Effector memory CD4-positive, alpha-beta T cell (primary cell): ENCODE results near the gene CREB3L1.

Experiments used
- DNase-seq, 3 donors: peaks; one replicate each; pipeline ENCODE4 v3.0.0-alpha.2; 2020
- H3K27ac ChIP-seq: 2 replicates; pipeline ENCODE4 v1.7.0; 2013; ENCODE audit warnings: mild to moderate bottlenecking, low read length, moderate library complexity; ENCODE audit not compliant: insufficient read depth, poor library complexity, severe bottlenecking
- H3K27me3 ChIP-seq: replicated peaks from 2 replicates; pipeline ENCODE4 v1.7.0; 2013; ENCODE audit warnings: mild to moderate bottlenecking, low read length; ENCODE audit not compliant: insufficient read depth, control insufficient read depth, poor library complexity, severe bottlenecking
- H3K36me3 ChIP-seq: 2 replicates; pipeline ENCODE4 v1.7.0; 2013; ENCODE audit warnings: mild to moderate bottlenecking, low read length, moderate library complexity; ENCODE audit not compliant: control insufficient read depth, insufficient read depth
- H3K4me1 ChIP-seq: 2 replicates; pipeline ENCODE4 v1.7.0; 2013; ENCODE audit warnings: low read length, mild to moderate bottlenecking; ENCODE audit not compliant: control insufficient read depth, insufficient read depth, poor library complexity, severe bottlenecking
- H3K4me3 ChIP-seq: 2 replicates; pipeline ENCODE4 v1.7.0; 2013; ENCODE audit warnings: low read length, low read depth, mild to moderate bottlenecking; ENCODE audit not compliant: insufficient read depth, poor library complexity, severe bottlenecking
- H3K9me3 ChIP-seq: 2 replicates; pipeline ENCODE4 v1.7.0; 2013; ENCODE audit warnings: mild to moderate bottlenecking, low read length, moderate library complexity; ENCODE audit not compliant: control insufficient read depth
- total RNA-seq, 3 donors: gene quantifications; one replicate each; lab custom pipeline; 2026; lab: John Stamatoyannopoulos, UW

Gene CREB3L1, protein sequence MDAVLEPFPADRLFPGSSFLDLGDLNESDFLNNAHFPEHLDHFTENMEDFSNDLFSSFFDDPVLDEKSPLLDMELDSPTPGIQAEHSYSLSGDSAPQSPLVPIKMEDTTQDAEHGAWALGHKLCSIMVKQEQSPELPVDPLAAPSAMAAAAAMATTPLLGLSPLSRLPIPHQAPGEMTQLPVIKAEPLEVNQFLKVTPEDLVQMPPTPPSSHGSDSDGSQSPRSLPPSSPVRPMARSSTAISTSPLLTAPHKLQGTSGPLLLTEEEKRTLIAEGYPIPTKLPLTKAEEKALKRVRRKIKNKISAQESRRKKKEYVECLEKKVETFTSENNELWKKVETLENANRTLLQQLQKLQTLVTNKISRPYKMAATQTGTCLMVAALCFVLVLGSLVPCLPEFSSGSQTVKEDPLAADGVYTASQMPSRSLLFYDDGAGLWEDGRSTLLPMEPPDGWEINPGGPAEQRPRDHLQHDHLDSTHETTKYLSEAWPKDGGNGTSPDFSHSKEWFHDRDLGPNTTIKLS
- total RNA-seq, result 0 reads per million in 3 donors

DNA sequence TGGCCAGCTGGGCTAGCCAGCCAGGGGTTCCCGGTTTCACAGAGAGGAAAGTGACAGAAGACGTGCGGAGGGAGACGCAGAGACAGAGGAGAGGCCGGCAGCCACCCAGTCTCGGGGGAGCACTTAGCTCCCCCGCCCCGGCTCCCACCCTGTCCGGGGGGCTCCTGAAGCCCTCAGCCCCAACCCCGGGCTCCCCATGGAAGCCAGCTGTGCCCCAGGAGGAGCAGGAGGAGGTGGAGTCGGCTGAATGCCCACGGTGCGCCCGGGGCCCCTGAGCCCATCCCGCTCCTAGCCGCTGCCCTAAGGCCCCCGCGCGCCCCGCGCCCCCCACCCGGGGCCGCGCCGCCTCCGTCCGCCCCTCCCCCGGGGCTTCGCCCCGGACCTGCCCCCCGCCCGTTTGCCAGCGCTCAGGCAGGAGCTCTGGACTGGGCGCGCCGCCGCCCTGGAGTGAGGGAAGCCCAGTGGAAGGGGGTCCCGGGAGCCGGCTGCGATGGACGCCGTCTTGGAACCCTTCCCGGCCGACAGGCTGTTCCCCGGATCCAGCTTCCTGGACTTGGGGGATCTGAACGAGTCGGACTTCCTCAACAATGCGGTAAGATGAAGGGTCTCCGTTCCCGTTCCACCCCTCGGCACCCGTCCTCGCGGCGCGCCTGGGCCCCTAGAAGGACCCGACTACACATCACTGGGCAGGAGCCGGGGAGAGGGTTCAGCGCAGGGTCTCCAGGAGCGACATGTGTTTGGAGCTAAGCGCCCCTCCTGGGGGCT lies at the start of gene CREB3L1:
TSS of gene CREB3L1 (plus strand) at position 41 of the 765 bp plus-strand sequence. CDS start at position 491, 450 bp downstream.
- Histone ChIP-seq H3K27ac (no peak within 1 kb of the TSS), H3K27me3 (peaks cover 20% of the 10 kb centered on the region), H3K9me3 (no peaks in the 10 kb centered on the region), H3K4me1 (peaks cover 10% of the 10 kb centered on the region), H3K36me3 (no peaks in the 10 kb centered on the region), H3K4me3 (no peak within 1 kb of the TSS)
- DNase-seq, result no peak

DNA sequence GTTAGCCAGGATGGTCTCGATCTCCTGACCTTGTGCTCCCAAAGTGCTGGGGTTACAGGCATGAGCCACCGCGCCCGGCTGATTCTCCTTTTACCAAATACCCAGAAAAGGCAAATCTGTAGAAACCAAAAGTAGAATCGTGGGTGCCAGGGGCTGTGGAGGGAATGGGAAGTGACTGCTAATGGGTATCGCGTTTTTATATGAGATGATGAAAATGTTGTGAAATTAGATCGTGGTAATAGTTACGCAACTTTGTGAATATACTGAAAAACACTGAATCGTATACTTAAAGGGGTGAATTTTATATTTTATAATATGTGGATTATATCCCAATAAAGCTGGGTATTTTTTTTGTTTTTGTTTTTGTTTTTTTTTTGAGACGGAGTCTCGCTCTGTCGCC lies 48.2 kb upstream of the CREB3L1 start:
- H3K4me3 ChIP-seq, result no peak overlapping the region
- DNase-seq, result no peak
- H3K4me1 ChIP-seq, result no peaks in the 10 kb centered on the region
- H3K9me3 ChIP-seq, result no peaks in the 10 kb centered on the region
- H3K27ac ChIP-seq, result no peak overlapping the region
- H3K27me3 ChIP-seq, result no peaks in the 10 kb centered on the region
- no peaks in the 10 kb centered on the region for H3K36me3 ChIP-seq

DNA sequence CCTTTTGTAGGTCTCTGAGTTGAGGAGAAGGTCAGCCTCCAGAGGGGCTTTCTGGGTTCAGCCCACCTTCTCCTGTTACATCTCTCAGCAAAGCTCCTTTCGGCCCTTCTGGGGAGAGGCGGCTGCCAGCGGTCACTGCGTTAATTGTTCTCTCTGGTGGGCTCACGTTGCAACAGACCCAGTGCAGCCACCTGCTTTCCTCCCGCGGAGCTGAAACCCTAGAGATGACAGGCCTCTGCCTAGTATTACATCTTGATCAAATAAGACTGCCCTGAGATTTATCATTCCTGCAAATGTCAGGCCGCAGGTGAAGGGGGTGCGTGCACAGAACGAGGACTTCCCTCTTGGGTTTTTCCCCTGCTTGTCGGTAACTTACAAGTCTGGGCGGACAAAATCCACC lies 43.2 kb upstream of the CREB3L1 start:
- H3K4me3 ChIP-seq, result no peak overlapping the region
- peaks cover 15% of the 10 kb centered on the region for H3K27me3 ChIP-seq
- no peak for DNase-seq
- no peak overlapping the region for H3K27ac ChIP-seq
- no peaks in the 10 kb centered on the region for H3K9me3 ChIP-seq
- peaks cover 20% of the 10 kb centered on the region for H3K4me1 ChIP-seq
- H3K36me3 ChIP-seq, result no peaks in the 10 kb centered on the region

DNA sequence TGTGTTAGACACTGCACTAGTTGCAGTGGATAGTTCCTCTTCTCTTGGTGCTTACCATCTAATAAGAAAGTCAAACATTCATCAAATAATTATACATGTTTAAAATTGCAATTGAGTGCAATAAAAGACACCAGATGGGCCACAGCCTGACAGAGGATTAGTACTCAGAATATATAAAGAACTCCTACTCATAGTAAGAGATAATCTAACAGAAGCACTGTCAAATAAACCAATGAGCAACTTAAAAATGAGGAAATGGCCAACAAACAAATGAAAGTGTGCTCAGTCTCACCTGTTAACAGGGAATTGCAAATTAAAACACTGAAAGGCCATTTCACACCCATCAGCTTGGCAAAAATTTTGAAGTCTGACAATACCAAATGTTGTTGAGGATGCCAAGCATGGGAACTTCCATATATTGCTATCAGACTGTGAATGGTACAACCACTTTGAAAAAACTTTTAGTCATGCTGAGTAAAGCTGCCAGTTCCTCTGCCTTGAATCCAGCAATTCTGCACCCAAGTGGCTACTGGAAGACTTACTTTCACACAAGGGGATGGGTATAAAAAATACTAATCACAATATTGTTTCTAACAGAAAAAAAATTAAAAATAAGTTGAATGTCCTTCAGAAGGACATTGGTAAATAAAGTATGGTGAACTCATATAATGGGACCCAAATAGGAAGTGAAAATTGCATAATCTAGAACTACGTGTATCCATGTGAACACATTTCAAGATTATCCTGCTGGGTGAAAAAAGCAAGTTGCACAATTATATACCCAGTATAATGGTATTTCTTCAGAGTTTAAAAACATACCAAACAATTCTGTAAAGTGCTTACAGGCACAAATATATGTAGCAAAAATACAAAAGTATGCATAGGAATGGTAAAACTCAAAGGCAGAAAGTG lies 41.4 kb upstream of the CREB3L1 start:
- no peaks in the 10 kb centered on the region for H3K36me3 ChIP-seq
- H3K4me3 ChIP-seq, result no peak overlapping the region
- peaks cover 22% of the 10 kb centered on the region for H3K4me1 ChIP-seq
- H3K27ac ChIP-seq, result no peak overlapping the region
- H3K9me3 ChIP-seq, result no peaks in the 10 kb centered on the region
- no peak for DNase-seq
- peaks cover 15% of the 10 kb centered on the region for H3K27me3 ChIP-seq

DNA sequence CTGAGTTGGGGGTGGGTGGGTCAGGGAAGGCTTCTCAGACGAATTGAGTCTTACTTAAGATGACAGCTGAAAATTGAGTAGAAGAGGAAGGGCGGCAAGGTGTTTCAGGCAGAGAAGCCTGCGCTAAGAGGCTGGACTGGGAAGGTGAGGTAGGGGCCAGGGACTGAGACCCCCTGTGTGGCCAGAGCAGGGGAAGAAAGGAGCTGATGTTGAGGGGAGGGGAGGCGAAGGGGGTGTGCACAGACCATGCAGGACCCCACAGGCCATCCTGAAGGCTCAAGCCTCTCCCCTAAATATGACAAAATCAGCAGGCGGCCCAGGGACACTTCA lies 40.6 kb upstream of the CREB3L1 start:
- H3K4me3 ChIP-seq, result peak overlapping the region; percentile 47

DNA sequence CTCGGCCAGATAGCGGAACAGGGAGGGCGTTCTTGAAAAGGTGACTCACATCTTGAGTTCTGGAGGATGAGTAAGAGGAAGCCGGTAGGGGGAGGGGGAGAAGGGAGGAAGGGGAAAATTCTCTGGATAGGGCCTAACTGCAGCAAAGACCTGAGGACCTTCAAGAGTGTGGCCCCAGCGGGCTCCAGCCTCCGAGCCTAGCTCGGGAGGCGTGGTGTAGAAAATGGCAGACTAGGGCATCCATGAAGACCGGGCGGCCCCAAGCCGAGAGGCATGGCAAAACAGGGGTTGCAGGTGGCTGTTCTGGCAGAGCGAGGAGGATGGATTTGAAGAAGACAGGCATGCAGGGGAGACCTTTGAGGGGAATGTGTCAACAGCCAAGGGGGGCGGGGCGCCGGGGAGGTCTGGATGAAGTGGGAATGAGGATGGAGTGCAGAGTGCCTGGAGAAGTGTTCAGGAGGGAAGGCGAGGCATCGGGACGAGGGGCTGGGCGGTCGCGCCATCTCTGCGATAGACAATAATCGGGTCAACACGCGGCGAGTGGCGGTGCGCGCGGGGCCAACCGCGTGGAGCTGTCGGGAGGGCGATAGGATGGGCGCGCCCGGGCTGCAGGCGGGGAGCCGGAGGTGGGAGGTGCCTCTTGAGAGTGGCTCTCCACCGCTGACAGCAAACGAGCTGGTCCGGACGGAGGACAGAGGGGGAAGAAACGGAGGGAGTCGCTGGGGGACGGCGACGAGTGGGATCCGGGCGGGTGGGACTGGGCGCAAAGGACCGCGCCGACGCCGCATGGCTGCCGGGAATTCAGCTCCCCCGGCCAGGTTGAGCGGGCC lies 40.0 kb upstream of the CREB3L1 start:
- H3K9me3 ChIP-seq, result no peaks in the 10 kb centered on the region
- peak in 2 of 3 donors; percentile 18 to 21 for DNase-seq
- H3K27me3 ChIP-seq, result peaks cover 15% of the 10 kb centered on the region
- H3K4me3 ChIP-seq, result peak overlapping the region; percentile 47
- H3K27ac ChIP-seq, result no peak overlapping the region
- peaks cover 22% of the 10 kb centered on the region for H3K4me1 ChIP-seq
- H3K36me3 ChIP-seq, result no peaks in the 10 kb centered on the region

More for the DNA sequence above, 40.6 kb upstream of the CREB3L1 start:
- no peak overlapping the region for H3K27ac ChIP-seq
- H3K4me1 ChIP-seq, result peaks cover 22% of the 10 kb centered on the region
- no peak for DNase-seq
- H3K9me3 ChIP-seq, result no peaks in the 10 kb centered on the region
- H3K36me3 ChIP-seq, result no peaks in the 10 kb centered on the region
- H3K27me3 ChIP-seq, result peaks cover 15% of the 10 kb centered on the region

DNA sequence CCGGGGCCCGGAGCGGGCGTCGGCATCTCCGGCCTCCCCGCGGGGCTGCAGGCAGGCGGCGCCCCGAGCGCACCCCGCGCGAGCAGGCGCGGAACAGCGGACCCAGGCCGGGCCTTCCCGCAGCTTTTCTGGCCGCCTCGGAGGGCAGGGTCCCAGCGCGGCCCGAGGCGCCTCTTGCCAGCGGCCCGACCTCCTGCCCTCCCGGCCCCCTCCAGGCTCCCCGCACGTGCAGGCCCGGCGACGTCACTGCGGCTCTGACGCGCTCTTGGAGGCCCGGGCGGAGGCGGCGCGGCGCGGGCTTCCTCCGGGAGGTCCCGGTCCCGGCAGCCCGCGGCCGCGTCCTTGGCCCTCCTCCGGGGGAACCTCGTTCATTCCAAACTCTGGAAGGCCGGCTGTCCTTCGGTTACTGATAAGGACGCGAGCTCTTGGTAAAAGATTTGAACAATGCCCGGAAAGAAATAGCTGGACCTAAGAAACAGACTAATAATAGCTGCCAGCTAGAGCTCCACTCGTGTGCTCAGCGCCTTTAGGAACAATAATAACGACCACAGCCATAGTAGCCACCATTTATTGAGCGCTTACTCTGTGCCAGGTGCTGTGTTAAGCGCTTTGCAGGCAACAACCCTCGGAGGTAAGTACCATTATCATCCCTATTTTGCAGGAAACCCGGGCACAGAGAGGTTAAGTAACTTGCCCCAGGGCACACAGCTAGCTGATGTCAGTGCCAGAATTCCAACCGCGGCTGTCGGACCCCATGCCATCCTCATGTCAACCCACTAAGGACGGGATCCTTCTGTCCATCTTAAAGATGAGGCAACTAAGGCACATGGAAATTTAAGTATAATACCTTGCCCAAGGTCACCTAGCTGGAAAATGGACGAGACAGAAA lies 39.1 kb upstream of the CREB3L1 start:
- DNase-seq, result peak; percentile 25 to 58 (median 29)
- H3K36me3 ChIP-seq, result no peaks in the 10 kb centered on the region
- H3K4me1 ChIP-seq, result peaks cover 25% of the 10 kb centered on the region
- peaks cover 15% of the 10 kb centered on the region for H3K27me3 ChIP-seq
- H3K27ac ChIP-seq, result no peak overlapping the region
- H3K9me3 ChIP-seq, result no peaks in the 10 kb centered on the region
- H3K4me3 ChIP-seq, result peak overlapping the region; percentile 47

DNA sequence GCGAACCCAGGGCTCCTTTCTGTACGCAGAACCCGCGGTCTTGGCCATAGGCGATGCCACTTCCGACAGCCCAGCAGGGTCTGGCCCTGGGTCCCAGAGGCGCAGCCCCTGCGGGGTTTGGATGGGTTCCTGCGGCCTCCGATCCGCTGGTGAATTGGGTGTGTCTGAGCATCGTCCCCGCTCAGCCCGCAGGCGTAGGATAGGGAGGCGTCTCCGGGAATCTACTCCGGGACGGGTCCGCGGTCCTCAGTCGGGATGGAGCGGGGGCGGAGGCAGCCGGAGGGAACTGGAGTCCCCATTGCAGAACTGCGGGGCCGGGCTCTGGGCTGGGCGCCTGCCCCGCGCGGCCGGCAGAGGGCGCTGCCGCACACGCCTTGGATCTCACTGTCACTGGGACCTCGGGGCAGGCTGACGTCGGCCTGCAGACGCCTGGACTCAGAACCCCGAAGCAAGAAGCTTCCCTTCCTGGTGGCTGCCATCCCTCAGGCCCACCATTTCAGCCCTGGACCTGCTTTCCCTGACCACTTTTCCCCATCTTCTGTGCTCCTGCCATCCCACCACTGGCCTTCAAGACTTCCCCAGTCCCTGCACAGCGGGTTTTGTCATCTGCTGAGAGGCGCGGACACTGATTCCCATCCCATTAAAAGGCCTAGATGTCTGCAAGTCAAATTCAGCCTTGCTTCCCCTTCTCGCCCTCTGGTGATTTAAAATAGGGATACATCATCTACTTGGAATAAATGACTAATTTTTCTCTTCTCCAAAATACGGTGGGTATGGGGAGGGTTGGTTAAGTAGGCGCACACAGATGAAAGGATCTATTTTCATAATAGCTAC lies 38.3 kb upstream of the CREB3L1 start:
- H3K4me1 ChIP-seq, result peaks cover 25% of the 10 kb centered on the region
- H3K36me3 ChIP-seq, result no peaks in the 10 kb centered on the region
- peaks cover 15% of the 10 kb centered on the region for H3K27me3 ChIP-seq
- no peak overlapping the region for H3K27ac ChIP-seq
- peak; percentile 59 to 65 (median 60) for DNase-seq
- peak overlapping the region; percentile 47 for H3K4me3 ChIP-seq
- H3K9me3 ChIP-seq, result no peaks in the 10 kb centered on the region
